Lower leg skin (tissue), 4 donors: ENCODE data around the gene PLK5. TPM values are rescaled to one million over a fixed set of nuclear protein-coding genes. Genes with fewer than 3 reads are reported as not detected.
"Not testable (repeated sequence)": the region's sequence is repeated elsewhere in the genome, so short reads cannot be mapped to it uniquely, and the experiment has no call there.

Experiments
- DNase-seq, 2 donors: peaks; one replicate each; pipeline ENCODE4 v3.0.0-alpha.2; 2019; ENCODE audit warnings: low spot score in 2 of 2
- H3K4me3 ChIP-seq: fragments of 200-600 bp; sonication (generic); 2 replicates; pipeline ENCODE4 v1.5.1; 2017; ENCODE audit warnings: mild to moderate bottlenecking, low read depth; ENCODE audit not compliant: poor library complexity, severe bottlenecking
- CTCF ChIP-seq, 3 donors: fragments of 450-650 bp; IDR thresholded peaks; one replicate each; pipeline ENCODE4 v1.5.1; 2016; ENCODE audit warnings: antibody characterized with exemption in 3 of 3, mild to moderate bottlenecking in 3 of 3, moderate library complexity in 2 of 3
- POLR2A ChIP-seq, 2 donors: fragments of 450-650 bp; IDR thresholded peaks; one replicate each; pipeline ENCODE4 v1.6.1; 2016 to 2017; ENCODE audit warnings: antibody characterized with exemption in 2 of 2, mild to moderate bottlenecking in 1 of 2, moderate library complexity in 1 of 2
- WGBS, 2 donors: methylation state at CpG; one replicate each; pipeline ENCODE4 v1.1.5; 2018; 5-methylcytosine and 5-hydroxymethylcytosine counted together
- intact Hi-C: fragments of 100-400 bp; cut with DNase I; formaldehyde crosslinking; loops from one replicate; pipeline ENCODE4 v1.15.0; 2023; ENCODE audit warnings: low total_unique reads
- total RNA-seq, 4 donors: library from RNA; depleted of rRNA; stranded (reverse); fragments of >200 nt; gene quantifications; one replicate each; pipeline ENCODE4 v1.1.0, GENCODE V29; 2016

The PLK5 gene
- total RNA-seq, 4 donors from 2014 or later, result 0.23 to 0.84 TPM; not detected in 2

- no peak for DNase-seq
- TF ChIP-seq POLR2A (IDR thresholded peaks at IDR 0.05) (no peak), CTCF (IDR thresholded peaks at IDR 0.05) (no peak)
- intact Hi-C loops, result no loop called here
- WGBS, 2 donors, result 52 to 64% methylated on average over 38 to 39 of the region's 40 CpGs
- no peak overlapping the region for H3K4me3 ChIP-seq
These were observed 27.8 kb upstream of the PLK5 start for GRCh38 chr19:1495799-1496713.

- no peak for DNase-seq
- H3K4me3 ChIP-seq, result no peak overlapping the region
- intact Hi-C loops, result no loop called here
- 56 to 57% methylated on average over 34 to 36 of the region's 39 CpGs for WGBS, 2 donors
- TF ChIP-seq POLR2A (IDR thresholded peaks at IDR 0.05) (no peak), CTCF (IDR thresholded peaks at IDR 0.05) (no peak)
These were observed 26.9 kb upstream of the PLK5 start for GRCh38 chr19:1496714-1497577.

GRCh38 chr19:1497578-1498235 is 26.2 kb upstream of the PLK5 start:
- TF ChIP-seq POLR2A (IDR thresholded peaks at IDR 0.05) (no peak), CTCF (IDR thresholded peaks at IDR 0.05) (no peak)
- H3K4me3 ChIP-seq, result no peak overlapping the region
- DNase-seq, result no peak
- intact Hi-C loops, result no loop called here
- WGBS, 2 donors, result 75 to 84% methylated on average over 14 to 21 of the region's 25 CpGs

GRCh38 chr19:1499231-1499630 is 24.6 kb upstream of the PLK5 start:
- 88% methylated on average over 5 of the region's 34 CpGs; no CpG with 5 or more reads in 1 of the 2 donors for WGBS, 2 donors
- H3K4me3 ChIP-seq, intact Hi-C loops, DNase-seq: not testable (repeated sequence)

- no peak overlapping the region for H3K4me3 ChIP-seq
- intact Hi-C loops, result no loop called here
- DNase-seq, result no peak
- TF ChIP-seq POLR2A (IDR thresholded peaks at IDR 0.05) (no peak), CTCF (IDR thresholded peaks at IDR 0.05) (no peak)
- WGBS, 2 donors, result 39 to 45% methylated on average over 5 to 9 of the region's 9 CpGs
These were observed 22.7 kb upstream of the PLK5 start for GRCh38 chr19:1501200-1501595.
